Suprapubic skin (tissue), 4 donors: ENCODE measurements around the gene SRPX.

Experiments
- EP300 ChIP-seq: sonication (generic); formaldehyde crosslinking; IDR thresholded peaks from one replicate; pipeline ENCODE4 v1.6.1; 2017; ENCODE audit warnings: antibody characterized with exemption
- POLR2A ChIP-seq, 2 donors: fragments of 450-650 bp; IDR thresholded peaks; one replicate each; pipeline ENCODE4 v1.6.1; 2017; ENCODE audit warnings: antibody characterized with exemption in 2 of 2, mild to moderate bottlenecking in 2 of 2, moderate library complexity in 2 of 2
- POLR2AphosphoS5 ChIP-seq, 3 donors: sonication (generic); formaldehyde crosslinking; IDR thresholded peaks; one replicate each; pipeline ENCODE4 v1.6.1; 2017; ENCODE audit warnings: antibody characterized with exemption in 3 of 3
- TF ChIP-seq, protein P1 (sequence below), 2 donors: fragments of 200-600 bp in 1 of 2; fragments of 450-650 bp in 1 of 2; sonication (generic) in 1 of 2; IDR thresholded peaks; one replicate each; pipeline ENCODE4 v1.5.1; 2016 to 2019; ENCODE audit warnings: antibody characterized with exemption in 2 of 2, mild to moderate bottlenecking in 1 of 2, moderate library complexity in 1 of 2

DNA sequence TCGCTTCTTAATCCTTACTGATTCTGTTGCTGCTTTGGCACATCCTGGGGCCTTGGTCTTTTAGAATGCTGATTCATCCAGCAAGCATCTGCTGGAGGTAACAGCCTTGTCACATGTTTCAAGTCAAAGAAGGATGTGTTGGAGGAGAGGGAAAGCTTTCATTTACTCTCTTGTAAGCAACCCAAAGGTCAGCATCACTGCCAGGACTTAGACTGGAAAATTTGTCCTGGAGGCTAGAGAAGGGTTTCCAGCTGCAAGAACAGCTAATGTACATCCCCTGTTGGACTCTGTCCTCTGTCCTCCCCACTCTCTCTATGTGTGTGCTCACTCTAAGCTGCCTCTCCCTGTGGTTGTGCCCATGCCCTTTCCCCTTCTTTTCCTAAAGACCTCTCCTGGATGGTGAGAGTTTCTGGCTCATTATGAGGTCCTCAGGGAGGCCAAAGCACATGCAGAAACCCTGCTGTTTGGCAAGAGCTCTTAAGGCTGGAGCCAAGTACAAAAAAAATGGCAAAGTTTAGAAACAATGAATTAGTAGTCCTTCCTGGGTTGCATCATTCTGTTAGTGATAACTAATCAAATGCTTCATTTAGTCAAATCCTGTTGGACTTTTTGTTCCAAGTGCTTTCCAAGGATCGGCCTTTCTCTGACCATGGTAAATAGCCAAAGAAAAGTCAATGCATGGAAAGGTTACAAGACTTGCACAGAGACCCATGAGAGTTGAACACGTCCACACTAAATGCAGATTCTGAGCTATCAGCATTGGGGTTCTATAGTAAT lies 13.4 kb upstream of the SRPX start:
- TF ChIP-seq, protein P1, sequence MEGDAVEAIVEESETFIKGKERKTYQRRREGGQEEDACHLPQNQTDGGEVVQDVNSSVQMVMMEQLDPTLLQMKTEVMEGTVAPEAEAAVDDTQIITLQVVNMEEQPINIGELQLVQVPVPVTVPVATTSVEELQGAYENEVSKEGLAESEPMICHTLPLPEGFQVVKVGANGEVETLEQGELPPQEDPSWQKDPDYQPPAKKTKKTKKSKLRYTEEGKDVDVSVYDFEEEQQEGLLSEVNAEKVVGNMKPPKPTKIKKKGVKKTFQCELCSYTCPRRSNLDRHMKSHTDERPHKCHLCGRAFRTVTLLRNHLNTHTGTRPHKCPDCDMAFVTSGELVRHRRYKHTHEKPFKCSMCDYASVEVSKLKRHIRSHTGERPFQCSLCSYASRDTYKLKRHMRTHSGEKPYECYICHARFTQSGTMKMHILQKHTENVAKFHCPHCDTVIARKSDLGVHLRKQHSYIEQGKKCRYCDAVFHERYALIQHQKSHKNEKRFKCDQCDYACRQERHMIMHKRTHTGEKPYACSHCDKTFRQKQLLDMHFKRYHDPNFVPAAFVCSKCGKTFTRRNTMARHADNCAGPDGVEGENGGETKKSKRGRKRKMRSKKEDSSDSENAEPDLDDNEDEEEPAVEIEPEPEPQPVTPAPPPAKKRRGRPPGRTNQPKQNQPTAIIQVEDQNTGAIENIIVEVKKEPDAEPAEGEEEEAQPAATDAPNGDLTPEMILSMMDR (IDR thresholded peaks at IDR 0.05): no peak
- TF ChIP-seq POLR2A (IDR thresholded peaks at IDR 0.05) (no peak), POLR2AphosphoS5 (IDR thresholded peaks at IDR 0.05) (no peak), EP300 (no peak)
